DMS 273 treated with DMSO at 0.1 percent for 48 hours (cell line): ENCODE results near the gene AMZ1.
A peak's percentile ranks its signal among the peaks of the same experiment; 100 is the strongest.

Experiments
- DNase-seq: peaks from one replicate; lab custom pipeline; 2025; lab: John Stamatoyannopoulos, UW

AMZ1 gene

GRCh38 chr7:2754086-2754485, 66.1 kb downstream of the AMZ1 start:
- no peak for DNase-seq

GRCh38 chr7:2754912-2755311, 66.9 kb downstream of the AMZ1 start:
- DNase-seq = no peak

GRCh38 chr7:2755531-2755930, 67.5 kb downstream of the AMZ1 start:
- DNase-seq = no peak

- peak; percentile 63 for DNase-seq
These were observed 69.4 kb downstream of the AMZ1 start for GRCh38 chr7:2757361-2757903.

- peak; percentile 89 for DNase-seq
These were observed 70.1 kb downstream of the AMZ1 start for GRCh38 chr7:2757904-2758672.

DNA sequence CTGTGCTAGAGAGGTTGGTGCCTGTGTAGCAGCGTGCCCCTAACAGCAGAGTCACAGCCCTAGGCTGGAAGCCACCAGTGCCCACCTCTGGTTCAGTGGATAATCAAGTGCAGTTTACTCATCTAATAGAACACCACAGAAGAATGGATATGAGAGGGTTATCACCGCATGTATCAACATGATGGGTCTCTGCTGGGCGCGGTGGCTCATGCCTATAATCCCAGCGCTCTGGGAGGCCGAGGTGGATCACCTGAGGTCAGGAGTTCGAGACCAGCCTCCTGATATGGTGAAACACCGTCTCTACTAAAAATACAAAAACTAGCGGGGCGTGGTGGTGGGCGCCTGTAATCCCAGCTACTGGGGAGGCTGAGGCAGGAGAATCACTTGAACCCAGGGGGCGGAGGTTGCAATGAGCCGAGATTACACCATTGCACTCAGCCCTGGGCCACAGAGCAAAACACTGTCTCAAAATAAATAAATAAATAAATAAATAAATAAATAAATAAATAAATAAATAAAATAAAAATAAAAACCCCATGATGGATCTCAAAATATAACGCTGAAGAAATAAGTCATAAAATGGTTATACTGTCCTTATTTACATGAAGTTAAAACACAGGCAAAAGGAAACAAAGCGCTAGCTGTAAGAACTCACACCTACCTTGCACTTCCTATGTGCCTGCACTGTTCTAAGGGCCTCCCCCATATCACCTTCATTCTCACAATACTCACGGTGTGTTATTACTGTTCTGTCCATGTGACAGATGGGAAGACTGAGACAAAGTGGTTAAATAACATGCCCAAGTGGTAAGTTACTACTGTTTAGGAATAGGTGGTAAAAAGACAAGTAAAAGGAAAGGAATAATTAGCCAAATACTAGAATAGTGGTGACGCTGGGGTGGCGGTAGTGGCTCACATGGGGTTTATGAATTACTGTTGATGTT, 70.9 kb downstream of the AMZ1 start:
- DNase-seq = no peak

DNA sequence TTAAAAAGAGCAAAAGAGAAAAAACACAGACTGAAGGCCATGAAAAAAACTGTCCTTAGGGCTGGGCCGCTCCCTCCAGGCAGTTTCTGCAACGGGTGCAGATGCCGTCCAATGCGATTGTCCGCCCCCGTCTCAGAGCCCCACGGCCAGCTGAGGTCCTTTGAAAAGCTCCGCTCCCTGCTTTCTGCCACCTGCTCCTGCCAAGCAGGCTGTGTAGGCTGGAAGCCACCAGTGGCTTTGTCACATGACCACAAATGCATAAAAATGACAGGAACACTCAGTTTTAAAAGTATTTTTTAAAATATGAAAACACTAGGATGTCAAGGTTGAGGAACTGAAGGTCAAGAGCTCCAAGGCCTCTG, 71.7 kb downstream of the AMZ1 start:
- DNase-seq = no peak

DNA sequence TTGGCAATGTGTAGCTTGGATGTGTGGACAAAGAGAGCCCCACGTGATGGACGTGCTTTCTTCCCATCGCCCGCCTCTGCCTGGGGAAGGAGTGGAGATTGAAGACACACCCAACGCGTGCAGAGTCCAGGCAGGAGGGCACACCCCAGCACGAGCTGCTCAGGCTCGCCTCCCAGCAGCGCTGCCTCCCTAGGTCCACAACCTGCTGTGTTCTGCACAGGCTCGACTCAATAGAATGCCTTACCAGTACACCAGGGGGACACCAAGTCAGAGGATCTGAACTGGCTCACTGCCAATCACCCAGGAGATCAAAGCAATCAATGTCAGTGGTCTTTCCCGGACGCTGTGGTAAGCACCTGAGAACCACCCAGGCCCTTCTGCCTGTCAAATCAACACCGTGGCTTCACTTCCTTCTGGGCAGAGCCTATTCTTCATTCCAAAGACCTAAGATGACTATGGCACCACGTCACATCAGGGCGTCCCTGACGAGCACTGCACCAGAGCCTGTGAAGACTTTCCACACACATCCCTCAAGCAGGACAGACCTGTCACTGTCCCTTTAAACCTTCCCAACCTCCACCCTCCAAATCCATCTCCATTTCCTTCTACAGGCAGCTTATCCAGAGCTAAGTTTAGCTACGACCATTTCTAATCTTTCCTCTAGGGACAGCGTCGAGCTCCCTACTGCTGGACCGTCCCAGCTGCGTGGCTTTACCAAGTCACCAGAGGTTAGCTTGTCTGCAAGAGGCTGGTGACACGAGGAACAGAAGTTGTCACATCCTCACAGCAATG, 72.3 kb downstream of the AMZ1 start:
- DNase-seq = peak; percentile 49

GRCh38 chr7:2761131-2761624, 73.2 kb downstream of the AMZ1 start:
- DNase-seq = no peak

DNA sequence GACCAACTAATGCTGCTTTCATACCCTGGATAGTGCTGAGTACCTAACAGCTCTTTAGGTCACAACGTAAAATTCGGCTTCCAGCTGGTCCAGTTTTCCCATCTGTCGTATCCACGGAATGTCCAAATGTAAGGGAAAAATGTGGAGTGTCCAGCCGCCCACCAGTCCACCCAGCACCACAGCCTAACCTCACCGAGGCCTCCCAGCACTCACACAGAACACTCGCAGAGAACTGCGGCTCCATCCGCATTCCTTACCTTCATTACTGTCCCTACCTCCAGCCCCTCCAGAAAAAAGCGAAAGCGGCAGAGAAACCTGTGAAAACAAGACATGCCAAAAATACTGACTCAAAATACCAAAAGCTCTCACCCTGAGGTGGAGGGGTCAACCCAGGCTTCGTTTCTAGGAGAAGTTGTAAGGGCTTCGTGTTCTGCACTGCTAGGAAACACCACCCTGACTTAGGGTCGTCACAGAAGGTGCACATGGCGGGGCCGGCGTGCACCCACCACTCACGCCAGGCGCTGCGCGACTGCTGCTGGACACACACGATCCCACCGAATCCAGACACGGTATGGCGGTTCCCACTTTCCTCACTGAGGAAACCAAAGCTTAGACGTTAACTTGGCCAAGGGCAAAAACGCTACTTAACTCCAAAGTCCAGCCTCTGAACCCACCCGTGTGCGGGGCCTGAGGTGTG, 73.9 kb downstream of the AMZ1 start:
- DNase-seq = no peak

- no peak for DNase-seq
These were observed 75.6 kb downstream of the AMZ1 start for GRCh38 chr7:2763597-2763996.

DNA sequence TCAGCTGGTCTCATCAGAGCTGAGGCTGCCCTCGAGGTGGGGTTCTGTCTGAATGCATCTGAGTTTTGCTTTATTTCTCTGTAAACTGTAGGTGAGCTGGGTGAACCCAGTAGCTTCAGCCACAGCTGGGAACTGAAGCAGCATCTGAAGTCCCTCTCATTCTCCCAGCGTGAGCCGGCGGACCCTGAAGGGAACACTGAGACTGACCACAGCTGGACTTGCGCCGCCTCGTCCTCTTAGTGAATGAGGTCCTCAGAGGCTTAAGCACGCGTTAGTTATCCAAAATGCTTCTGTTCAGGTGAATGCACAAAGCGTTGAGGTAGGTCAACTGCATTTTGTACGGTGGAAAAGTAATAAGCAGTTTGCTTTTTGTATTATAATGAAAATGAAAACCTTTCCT, 76.6 kb downstream of the AMZ1 start:
- DNase-seq = no peak
